Measurements from ENCODE around the gene CHCHD1.

Gene CHCHD1

GRCh38 chr10:73756183-73756582 lies 25.7 kb upstream of the CHCHD1 start:
- no peaks in the 10 kb centered on the region for H3K9me3 ChIP-seq (ENCODE audit: insufficient read depth, low read depth, low read length)
- no peaks in the 10 kb centered on the region for H3F3A ChIP-seq (ENCODE audit: low read depth)
- no peak overlapping the region for H3K4me3 ChIP-seq (ENCODE audit: low read length, poor library complexity, severe bottlenecking)
- H3K9me2 ChIP-seq (replicated peaks; ENCODE audit: low read depth, low read length), result no peaks in the 10 kb centered on the region
- H3K79me2 ChIP-seq (ENCODE audit: insufficient read depth, low read length), result peaks cover 11% of the 10 kb centered on the region; the same call in 1 of the 2 replicates
- no peak overlapping the region for H3K9ac ChIP-seq (ENCODE audit: low read depth, low read length, poor library complexity, severe bottlenecking)
- H3K27me3 ChIP-seq (ENCODE audit: insufficient read depth, low read length, poor library complexity, severe bottlenecking), result no peaks in the 10 kb centered on the region
- no peaks in the 10 kb centered on the region for H4K20me1 ChIP-seq (ENCODE audit: insufficient read depth, low read length, poor library complexity, severe bottlenecking)
- H3K4me2 ChIP-seq (ENCODE audit: low read depth, low read length, poor library complexity, severe bottlenecking), result no peak overlapping the region
- TF ChIP-seq EZH2phosphoT487 (IDR thresholded peaks at IDR 0.05; ENCODE audit: borderline replicate concordance) (no peak), CTCF (conservative IDR thresholded peaks at IDR 0.05; ENCODE audit: low read length) (no peak)
- H2AFZ ChIP-seq (ENCODE audit: low read length), result no peak overlapping the region
- H3K4me1 ChIP-seq (ENCODE audit: insufficient read depth, low read length, poor library complexity, severe bottlenecking), result no peaks in the 10 kb centered on the region
- peaks cover 57% of the 10 kb centered on the region; the same call in 1 of the 2 replicates for H3K36me3 ChIP-seq (ENCODE audit: insufficient read depth, low read length)

GRCh38 chr10:73758704-73759511 lies 22.9 kb upstream of the CHCHD1 start:
- TF ChIP-seq EZH2phosphoT487 (IDR thresholded peaks at IDR 0.05; ENCODE audit: borderline replicate concordance) (no peak), CTCF (conservative IDR thresholded peaks at IDR 0.05; ENCODE audit: low read length) (no peak)

GRCh38 chr10:73759512-73760115 lies 22.2 kb upstream of the CHCHD1 start:
- no peaks in the 10 kb centered on the region for H3K4me1 ChIP-seq (ENCODE audit: insufficient read depth, low read length, poor library complexity, severe bottlenecking)
- no peaks in the 10 kb centered on the region for H3K9me3 ChIP-seq (ENCODE audit: insufficient read depth, low read depth, low read length)
- no peaks in the 10 kb centered on the region for H3K27me3 ChIP-seq (ENCODE audit: insufficient read depth, low read length, poor library complexity, severe bottlenecking)
- no peaks in the 10 kb centered on the region for H3F3A ChIP-seq (ENCODE audit: low read depth)
- H3K4me3 ChIP-seq (ENCODE audit: low read length, poor library complexity, severe bottlenecking), result no peak overlapping the region
- no peak overlapping the region for H3K9ac ChIP-seq (ENCODE audit: low read depth, low read length, poor library complexity, severe bottlenecking)
- H2AFZ ChIP-seq (ENCODE audit: low read length), result no peak overlapping the region
- TF ChIP-seq CTCF (conservative IDR thresholded peaks at IDR 0.05; ENCODE audit: low read length) (no peak), EZH2phosphoT487 (IDR thresholded peaks at IDR 0.05; ENCODE audit: borderline replicate concordance) (no peak)
- H3K36me3 ChIP-seq (ENCODE audit: insufficient read depth, low read length), result peaks cover 59% of the 10 kb centered on the region
- no peaks in the 10 kb centered on the region for H3K9me2 ChIP-seq (replicated peaks; ENCODE audit: low read depth, low read length)
- H3K79me2 ChIP-seq (ENCODE audit: insufficient read depth, low read length), result peaks cover 7% of the 10 kb centered on the region; the same call in 1 of the 2 replicates
- no peaks in the 10 kb centered on the region for H4K20me1 ChIP-seq (ENCODE audit: insufficient read depth, low read length, poor library complexity, severe bottlenecking)
- no peak overlapping the region for H3K4me2 ChIP-seq (ENCODE audit: low read depth, low read length, poor library complexity, severe bottlenecking)

More at GRCh38 chr10:73758704-73759511, 22.9 kb upstream of the CHCHD1 start:
- Histone ChIP-seq H3K9ac (ENCODE audit: low read depth, low read length, poor library complexity, severe bottlenecking) (no peak overlapping the region), H4K20me1 (ENCODE audit: insufficient read depth, low read length, poor library complexity, severe bottlenecking) (no peaks in the 10 kb centered on the region), H2AFZ (ENCODE audit: low read length) (no peak overlapping the region), H3K4me2 (ENCODE audit: low read depth, low read length, poor library complexity, severe bottlenecking) (no peak overlapping the region), H3K27me3 (ENCODE audit: insufficient read depth, low read length, poor library complexity, severe bottlenecking) (no peaks in the 10 kb centered on the region), H3K4me1 (ENCODE audit: insufficient read depth, low read length, poor library complexity, severe bottlenecking) (no peaks in the 10 kb centered on the region), H3K9me3 (ENCODE audit: insufficient read depth, low read depth, low read length) (no peaks in the 10 kb centered on the region), H3K9me2 (replicated peaks; ENCODE audit: low read depth, low read length) (no peaks in the 10 kb centered on the region), H3F3A (ENCODE audit: low read depth) (no peaks in the 10 kb centered on the region), H3K4me3 (ENCODE audit: low read length, poor library complexity, severe bottlenecking) (no peak overlapping the region), H3K36me3 (ENCODE audit: insufficient read depth, low read length) (peaks cover 60% of the 10 kb centered on the region), H3K79me2 (ENCODE audit: insufficient read depth, low read length) (peaks cover 7% of the 10 kb centered on the region; the same call in 1 of the 2 replicates)

Measured in Loucy (cell line).